A673 (cell line): Measurements from ENCODE around the gene CNOT1. TPM values are rescaled to one million over a fixed set of nuclear protein-coding genes. Genes with fewer than 3 reads are reported as not detected.

ENCODE experiments used
- BruUV-seq: library from RNA; stranded (reverse); fragments of 400-500 nt; replicated peaks from 2 replicates; lab custom pipeline; 2021; lab: Mats Ljungman, UMichigan
- CTCF ChIA-PET: fragments of 300-600 bp; sonication (Branson Sonifier 250); formaldehyde crosslinking; loops from one replicate; lab custom pipeline; 2022; ENCODE audit warnings: antibody characterized with exemption; lab: Charles Lee
- POLR2A ChIA-PET: fragments of 300-600 bp; sonication (Branson Sonifier 250); formaldehyde crosslinking; loops from one replicate; lab custom pipeline; 2022; ENCODE audit warnings: antibody characterized with exemption; ENCODE audit not compliant: low non-redundant PET; lab: Charles Lee
- DNase-seq: peaks from one replicate; pipeline ENCODE4 v3.0.0-alpha.2; 2015; ENCODE audit warnings: low spot score
- H3K27ac ChIP-seq: fragments of 200-600 bp; sonication (generic); 2 replicates; pipeline ENCODE4 v1.5.1; 2016; ENCODE audit warnings: mixed run types, low read depth, mild to moderate bottlenecking, mixed read lengths, antibody characterized with exemption, low read length; ENCODE audit not compliant: poor library complexity, severe bottlenecking
- H3K27me3 ChIP-seq: fragments of 200-600 bp; sonication (generic); replicated peaks from 2 replicates; pipeline ENCODE4 v1.6.1; 2017; ENCODE audit warnings: mixed run types, low read depth, mild to moderate bottlenecking, mixed read lengths, antibody characterized with exemption, low read length; ENCODE audit not compliant: insufficient read depth, poor library complexity
- H3K36me3 ChIP-seq: fragments of 200-600 bp; sonication (generic); 2 replicates; pipeline ENCODE4 v1.6.1; 2016; ENCODE audit warnings: mixed run types, mild to moderate bottlenecking, mixed read lengths, antibody characterized with exemption, low read length; ENCODE audit not compliant: insufficient read depth, poor library complexity, severe bottlenecking
- H3K4me1 ChIP-seq: fragments of 200-600 bp; sonication (generic); 2 replicates; pipeline ENCODE4 v1.6.1; 2017; ENCODE audit warnings: mixed run types, mild to moderate bottlenecking, mixed read lengths, antibody characterized with exemption, low read length; ENCODE audit not compliant: insufficient read depth, poor library complexity, severe bottlenecking
- H3K4me3 ChIP-seq: fragments of 200-600 bp; sonication (generic); 2 replicates; pipeline ENCODE4 v1.5.1; 2016; ENCODE audit warnings: low read depth, mixed run types, mild to moderate bottlenecking, mixed read lengths, low read length; ENCODE audit not compliant: poor library complexity, severe bottlenecking
- H3K9me3 ChIP-seq: fragments of 200-600 bp; sonication (generic); 2 replicates; pipeline ENCODE4 v1.6.1; 2016; ENCODE audit warnings: mixed run types, low read depth, mild to moderate bottlenecking, mixed read lengths, antibody characterized with exemption, low read length; ENCODE audit not compliant: poor library complexity, severe bottlenecking
- EZH2 ChIP-seq: fragments of 200-600 bp; sonication (generic); IDR thresholded peaks from 2 replicates; pipeline ENCODE4 v1.6.1; 2017; ENCODE audit warnings: borderline replicate concordance, low read depth, mild to moderate bottlenecking, mixed read lengths, antibody characterized with exemption, low read length; ENCODE audit not compliant: poor library complexity, severe bottlenecking
- intact Hi-C: fragments of 100-400 bp; cut with micrococcal nuclease; formaldehyde crosslinking; loops from one replicate; pipeline ENCODE4 v1.10.0; 2022; ENCODE audit not compliant: unreplicated experiment
- total RNA-seq: library from RNA; stranded (reverse); gene quantifications from 2 replicates; pipeline ENCODE4 v1.2.3, GENCODE V29; 2021
- TF ChIP-seq, protein P1 (sequence below): fragments of 300-800, 200-600 bp; sonication (generic); conservative IDR thresholded peaks from 2 replicates; pipeline ENCODE4 v1.5.1; 2017; ENCODE audit warnings: low read depth, mild to moderate bottlenecking, antibody characterized with exemption, low read length, moderate library complexity, mixed read lengths

Gene CNOT1
- total RNA-seq, 1 experiment from 2014 or later, result 255 TPM

DNA sequence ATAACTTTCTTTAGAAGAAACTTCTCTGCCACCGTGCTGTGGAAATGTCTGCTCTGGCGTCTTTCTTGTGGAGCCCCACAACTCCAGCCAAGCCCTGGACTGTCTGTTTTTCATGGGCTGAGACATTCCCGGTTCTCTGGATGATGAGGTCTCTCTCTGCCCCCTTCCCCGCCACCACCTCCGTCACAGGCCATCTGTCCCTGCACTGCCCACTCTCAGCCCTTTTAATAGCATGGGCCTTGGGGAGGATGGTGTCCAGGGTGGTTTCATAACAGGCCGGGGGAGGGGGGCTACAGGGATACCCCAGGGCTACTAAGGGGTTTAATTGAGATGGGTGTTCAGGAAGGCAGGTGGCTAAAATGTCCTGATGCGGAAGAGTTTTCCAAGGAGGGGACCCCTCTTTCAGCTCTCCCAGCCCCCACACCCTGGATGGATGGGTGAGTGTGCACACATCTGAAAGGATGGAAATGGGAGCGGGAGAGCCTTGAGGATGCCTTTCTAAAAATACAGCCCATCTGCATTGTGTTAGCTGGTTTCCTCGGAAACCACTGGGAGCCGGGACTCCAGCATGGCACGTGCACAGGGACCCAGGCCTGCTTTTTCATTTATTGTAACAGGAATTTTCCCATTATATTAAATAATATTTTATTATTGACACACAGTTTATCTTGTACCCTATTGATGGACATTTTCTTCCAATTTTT is 144.3 kb downstream of the CNOT1 start:
- Histone ChIP-seq H3K4me1 (no peaks in the 10 kb centered on the region), H3K27ac (no peak overlapping the region), H3K27me3 (no peaks in the 10 kb centered on the region), H3K36me3 (no peaks in the 10 kb centered on the region), H3K9me3 (no peaks in the 10 kb centered on the region), H3K4me3 (no peak overlapping the region)
- ChIA-PET CTCF (interaction anchor here (0.7 to 0.8 kb wide), 2 partner anchors 10 to 149 kb away, joined by 3 to 4 read pairs; no protein-coding TSS in a partner anchor), POLR2A (no interaction called here)
- TF ChIP-seq, protein P1, sequence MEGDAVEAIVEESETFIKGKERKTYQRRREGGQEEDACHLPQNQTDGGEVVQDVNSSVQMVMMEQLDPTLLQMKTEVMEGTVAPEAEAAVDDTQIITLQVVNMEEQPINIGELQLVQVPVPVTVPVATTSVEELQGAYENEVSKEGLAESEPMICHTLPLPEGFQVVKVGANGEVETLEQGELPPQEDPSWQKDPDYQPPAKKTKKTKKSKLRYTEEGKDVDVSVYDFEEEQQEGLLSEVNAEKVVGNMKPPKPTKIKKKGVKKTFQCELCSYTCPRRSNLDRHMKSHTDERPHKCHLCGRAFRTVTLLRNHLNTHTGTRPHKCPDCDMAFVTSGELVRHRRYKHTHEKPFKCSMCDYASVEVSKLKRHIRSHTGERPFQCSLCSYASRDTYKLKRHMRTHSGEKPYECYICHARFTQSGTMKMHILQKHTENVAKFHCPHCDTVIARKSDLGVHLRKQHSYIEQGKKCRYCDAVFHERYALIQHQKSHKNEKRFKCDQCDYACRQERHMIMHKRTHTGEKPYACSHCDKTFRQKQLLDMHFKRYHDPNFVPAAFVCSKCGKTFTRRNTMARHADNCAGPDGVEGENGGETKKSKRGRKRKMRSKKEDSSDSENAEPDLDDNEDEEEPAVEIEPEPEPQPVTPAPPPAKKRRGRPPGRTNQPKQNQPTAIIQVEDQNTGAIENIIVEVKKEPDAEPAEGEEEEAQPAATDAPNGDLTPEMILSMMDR, result no peak
- TF ChIP-seq EZH2, result no peak
- intact Hi-C loops, result loop anchor here (5.0 to 10.0 kb wide), 2 partner anchors 361 to 463 kb away; partner anchors contain the start of gene CFAP20
- DNase-seq, result no peak
- no TSS peak for BruUV-seq

DNA sequence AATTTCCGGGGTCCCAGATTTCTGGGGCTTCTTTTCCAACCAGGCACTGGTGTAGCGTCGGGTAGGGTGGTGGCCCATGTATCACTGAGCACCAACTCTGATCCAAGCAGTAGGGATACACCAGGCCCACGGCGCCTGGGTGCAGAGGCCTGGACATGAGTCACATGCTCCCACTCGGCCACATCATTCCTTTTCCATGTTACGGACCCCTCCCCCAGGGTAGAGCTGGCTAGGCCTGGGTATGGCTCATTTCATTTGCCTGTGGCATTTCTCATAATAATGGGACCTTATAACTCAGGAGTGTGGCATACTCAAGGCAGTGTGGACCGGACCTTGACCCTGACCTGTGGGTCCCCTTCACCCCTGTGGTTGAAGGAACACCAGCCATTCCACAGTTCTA is 147.7 kb downstream of the CNOT1 start:
- Histone ChIP-seq H3K27me3 (peaks cover 5% of the 10 kb centered on the region), H3K36me3 (no peaks in the 10 kb centered on the region), H3K4me3 (no peak overlapping the region), H3K9me3 (no peaks in the 10 kb centered on the region), H3K27ac (no peak overlapping the region), H3K4me1 (no peaks in the 10 kb centered on the region)
- CTCF ChIA-PET, result no interaction called here
- BruUV-seq, result no TSS peak
- POLR2A ChIA-PET, result no interaction called here
- no peak for DNase-seq
- TF ChIP-seq EZH2, result no peak
- TF ChIP-seq, protein P1, result no peak
- intact Hi-C loops, result loop anchor here (10.0 kb wide), 1 partner anchor 357 kb away; the partner anchor contains the start of gene CFAP20

DNA sequence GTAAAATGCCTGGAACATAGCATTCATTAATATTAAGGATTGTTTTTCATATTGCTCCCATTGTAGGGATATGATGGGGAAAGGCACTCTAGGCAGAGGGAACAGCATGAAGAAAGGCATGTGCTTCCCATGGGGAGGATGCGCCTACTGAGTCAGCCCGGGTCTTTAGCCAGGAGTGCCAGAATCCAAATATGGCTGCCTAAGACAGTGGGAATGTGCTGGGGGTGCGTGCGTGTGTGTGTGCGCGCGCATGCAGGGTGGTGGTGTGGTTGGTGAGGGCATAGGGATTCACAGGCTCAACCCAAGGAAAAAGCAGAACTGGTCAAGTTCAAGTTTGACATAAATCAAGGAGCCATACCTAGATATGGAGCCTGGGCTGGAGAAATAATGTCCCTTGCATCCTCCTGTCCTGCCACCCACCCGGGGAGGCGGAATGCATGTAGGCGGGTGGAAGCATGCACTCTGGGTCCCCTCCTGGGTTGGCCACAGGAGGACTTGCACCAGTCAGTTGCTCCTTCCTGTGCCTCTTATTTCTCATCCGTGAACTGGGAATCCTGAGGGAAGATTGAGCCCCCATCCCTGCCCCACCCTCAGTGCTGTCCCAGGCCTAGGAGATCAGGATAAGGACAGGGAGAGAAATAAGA is 148.3 kb downstream of the CNOT1 start:
- ChIA-PET CTCF (no interaction called here), POLR2A (no interaction called here)
- no peak for DNase-seq
- Histone ChIP-seq H3K9me3 (no peaks in the 10 kb centered on the region), H3K36me3 (no peaks in the 10 kb centered on the region), H3K27ac (no peak overlapping the region), H3K4me1 (no peaks in the 10 kb centered on the region), H3K27me3 (peaks cover 5% of the 10 kb centered on the region), H3K4me3 (no peak overlapping the region)
- BruUV-seq, result no TSS peak
- TF ChIP-seq, protein P1, result no peak
- TF ChIP-seq EZH2, result no peak
- intact Hi-C loops, result loop anchor here (10.0 kb wide), 1 partner anchor 357 kb away; the partner anchor contains the start of gene CFAP20
